Activated naive CD4-positive, alpha-beta T cell treated with anti-CD3 and anti-CD28 coated beads, Interleukin-2, amount 50 U/mL, for 24 hours (primary cell): ENCODE measurements around the gene ENOX2.

Source experiments
- H3K27ac Mint-ChIP-seq: one replicate; pipeline ENCODE4 v1.8.0; 2021; ENCODE audit warnings: mild to moderate bottlenecking, mixed read lengths
- H3K27me3 Mint-ChIP-seq: one replicate; pipeline ENCODE4 v1.8.0; 2021; ENCODE audit warnings: mixed read lengths
- H3K36me3 Mint-ChIP-seq: one replicate; pipeline ENCODE4 v1.8.0; 2021; ENCODE audit warnings: mixed read lengths
- H3K4me1 Mint-ChIP-seq: one replicate; pipeline ENCODE4 v1.8.0; 2021; ENCODE audit warnings: mixed read lengths
- H3K4me3 Mint-ChIP-seq: one replicate; pipeline ENCODE4 v1.8.0; 2021; ENCODE audit warnings: mild to moderate bottlenecking, mixed read lengths
- H3K9me3 Mint-ChIP-seq: one replicate; pipeline ENCODE4 v1.8.0; 2021; ENCODE audit warnings: mixed read lengths

The ENOX2 gene

DNA sequence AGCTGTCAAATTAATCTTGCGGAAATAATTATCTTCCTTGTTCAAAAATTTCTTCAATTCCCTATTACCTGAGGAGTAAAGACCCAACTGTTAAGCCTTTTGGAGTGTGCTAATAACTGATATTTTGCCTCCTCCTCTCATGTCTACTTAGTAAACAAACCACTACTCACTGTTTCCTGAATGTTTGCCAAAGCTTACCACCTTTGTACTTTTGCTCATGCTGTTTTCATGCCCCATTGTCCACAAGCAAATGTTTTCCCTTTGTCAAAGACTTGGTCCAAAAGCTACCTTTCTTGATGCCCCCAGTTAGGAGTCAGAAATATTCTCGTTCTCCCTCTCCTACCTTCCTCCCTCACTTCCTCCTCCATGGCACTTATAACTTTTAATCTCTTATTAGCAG lies 226.1 kb downstream of the ENOX2 start:
- H3K27ac Mint-ChIP-seq, result no peak overlapping the region
- H3K4me3 Mint-ChIP-seq, result no peak overlapping the region
- H3K4me1 Mint-ChIP-seq, result no peaks in the 10 kb centered on the region
- peaks cover 4% of the 10 kb centered on the region for H3K9me3 Mint-ChIP-seq
- no peaks in the 10 kb centered on the region for H3K27me3 Mint-ChIP-seq
- peaks cover 40% of the 10 kb centered on the region for H3K36me3 Mint-ChIP-seq

DNA sequence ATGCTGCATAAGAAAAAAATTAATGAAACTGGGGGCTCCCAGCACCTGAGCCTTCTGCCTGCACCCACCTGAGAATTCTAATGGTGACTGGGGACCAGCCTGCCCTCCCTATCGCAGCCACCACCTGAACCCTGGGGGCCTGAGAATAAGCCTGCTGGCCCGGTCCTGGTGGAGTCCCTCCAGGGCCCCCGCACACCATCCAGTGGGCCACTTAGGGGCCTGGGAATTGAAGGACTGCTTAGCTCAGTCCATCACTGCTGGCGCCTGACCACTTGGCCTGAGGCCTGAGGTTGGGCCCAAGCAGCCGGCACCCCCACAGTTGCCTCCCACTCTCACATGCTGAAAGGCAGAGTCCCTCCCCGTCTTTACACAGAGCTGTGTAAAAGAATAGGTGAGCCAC lies 230.8 kb downstream of the ENOX2 start:
- H3K27me3 Mint-ChIP-seq, result no peaks in the 10 kb centered on the region
- no peak overlapping the region for H3K4me3 Mint-ChIP-seq
- H3K4me1 Mint-ChIP-seq, result no peaks in the 10 kb centered on the region
- no peak overlapping the region for H3K27ac Mint-ChIP-seq
- H3K36me3 Mint-ChIP-seq, result peaks cover 41% of the 10 kb centered on the region
- peaks cover 4% of the 10 kb centered on the region for H3K9me3 Mint-ChIP-seq

DNA sequence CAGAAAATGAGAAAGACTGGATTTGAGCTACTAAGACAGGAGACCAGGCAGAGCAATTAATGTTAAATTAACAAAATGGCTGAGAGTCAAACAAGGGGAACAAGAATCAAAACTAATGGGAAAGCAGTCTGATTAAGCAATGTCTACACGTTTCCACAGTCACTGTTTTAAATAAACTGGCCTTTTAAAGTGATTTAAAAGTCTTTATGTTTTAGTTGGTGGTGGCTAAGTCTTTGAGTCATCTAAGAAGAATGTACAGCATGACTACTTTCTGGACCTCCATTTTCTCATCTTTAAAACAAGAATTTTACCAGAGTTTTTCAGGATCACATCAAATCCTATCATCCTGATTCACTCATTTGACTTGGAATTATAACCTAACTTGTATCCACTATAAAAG lies 233.8 kb downstream of the ENOX2 start:
- no peaks in the 10 kb centered on the region for H3K9me3 Mint-ChIP-seq
- H3K27ac Mint-ChIP-seq, result no peak overlapping the region
- peaks cover 31% of the 10 kb centered on the region for H3K36me3 Mint-ChIP-seq
- H3K4me1 Mint-ChIP-seq, result no peaks in the 10 kb centered on the region
- no peaks in the 10 kb centered on the region for H3K27me3 Mint-ChIP-seq
- H3K4me3 Mint-ChIP-seq, result no peak overlapping the region

DNA sequence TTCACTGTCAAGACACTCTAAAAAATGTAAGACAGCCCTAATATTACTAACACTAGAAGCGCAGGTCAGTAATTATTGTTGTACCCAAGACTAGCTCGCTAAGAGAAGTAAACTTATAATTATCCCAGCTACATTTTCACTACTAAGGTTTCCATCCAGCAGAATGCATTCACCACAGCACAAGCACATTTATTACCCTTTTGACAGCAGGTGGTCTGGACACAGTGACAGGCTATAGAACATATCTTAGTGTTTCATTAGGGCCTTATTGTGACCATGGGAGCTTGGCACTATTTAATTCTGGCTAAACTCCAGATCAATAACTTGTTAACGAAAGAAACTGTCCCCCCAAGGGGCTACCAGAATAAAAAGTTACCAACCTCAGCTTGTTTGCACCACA lies 237.7 kb downstream of the ENOX2 start:
- Mint-ChIP-seq H3K9me3 (no peaks in the 10 kb centered on the region), H3K4me3 (no peak overlapping the region), H3K27me3 (no peaks in the 10 kb centered on the region), H3K36me3 (peaks cover 28% of the 10 kb centered on the region), H3K27ac (no peak overlapping the region), H3K4me1 (no peaks in the 10 kb centered on the region)

DNA sequence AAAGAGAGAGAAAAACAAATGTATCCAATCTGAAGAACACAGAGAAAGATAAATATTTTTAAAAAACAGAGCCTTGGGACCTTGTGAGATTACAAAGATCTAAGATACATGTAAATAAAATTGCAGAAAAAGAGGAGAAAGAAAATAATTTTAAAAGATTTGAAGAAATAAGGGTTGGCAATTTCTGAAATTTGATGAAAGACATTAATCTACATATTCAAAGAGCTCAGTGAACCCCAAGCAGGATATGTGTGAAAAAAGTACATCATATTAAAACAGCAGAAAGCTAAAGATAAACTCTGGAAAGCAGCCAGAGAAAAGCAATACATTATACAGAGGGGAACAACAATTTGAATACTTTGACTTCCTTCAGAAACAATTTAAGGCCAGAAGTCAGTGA lies 244.7 kb downstream of the ENOX2 start:
- Mint-ChIP-seq H3K27ac (no peak overlapping the region), H3K27me3 (no peaks in the 10 kb centered on the region), H3K36me3 (peaks cover 23% of the 10 kb centered on the region), H3K4me3 (no peak overlapping the region), H3K4me1 (no peaks in the 10 kb centered on the region), H3K9me3 (no peaks in the 10 kb centered on the region)

DNA sequence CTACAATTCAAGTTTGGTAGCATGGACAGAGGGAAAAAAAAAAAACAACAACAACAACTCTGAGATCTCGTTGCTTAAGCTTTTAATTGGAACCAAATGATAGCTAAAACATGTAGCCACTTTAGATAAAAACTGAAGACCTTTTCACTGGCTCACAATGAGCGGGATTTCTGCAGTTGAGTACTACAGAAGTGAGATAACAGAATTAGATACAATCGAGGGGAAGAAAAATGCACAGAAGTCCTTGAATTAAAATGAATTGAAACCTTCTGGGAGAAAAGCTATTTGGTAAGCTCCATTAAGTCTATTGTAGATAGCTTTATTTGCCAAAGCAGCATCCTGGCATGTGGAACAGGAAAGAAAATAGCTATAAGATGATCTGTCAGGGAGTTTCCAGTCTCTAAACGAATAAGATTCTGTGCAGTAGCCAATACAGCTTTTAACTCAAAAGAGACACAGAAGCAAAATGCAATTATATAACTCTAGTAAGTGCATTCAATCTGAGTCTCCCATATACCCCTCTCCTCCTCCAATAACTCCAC lies 248.5 kb downstream of the ENOX2 start:
- H3K27me3 Mint-ChIP-seq, result no peaks in the 10 kb centered on the region
- peaks cover 12% of the 10 kb centered on the region for H3K36me3 Mint-ChIP-seq
- no peak overlapping the region for H3K4me3 Mint-ChIP-seq
- no peaks in the 10 kb centered on the region for H3K9me3 Mint-ChIP-seq
- H3K27ac Mint-ChIP-seq, result no peak overlapping the region
- H3K4me1 Mint-ChIP-seq, result no peaks in the 10 kb centered on the region

DNA sequence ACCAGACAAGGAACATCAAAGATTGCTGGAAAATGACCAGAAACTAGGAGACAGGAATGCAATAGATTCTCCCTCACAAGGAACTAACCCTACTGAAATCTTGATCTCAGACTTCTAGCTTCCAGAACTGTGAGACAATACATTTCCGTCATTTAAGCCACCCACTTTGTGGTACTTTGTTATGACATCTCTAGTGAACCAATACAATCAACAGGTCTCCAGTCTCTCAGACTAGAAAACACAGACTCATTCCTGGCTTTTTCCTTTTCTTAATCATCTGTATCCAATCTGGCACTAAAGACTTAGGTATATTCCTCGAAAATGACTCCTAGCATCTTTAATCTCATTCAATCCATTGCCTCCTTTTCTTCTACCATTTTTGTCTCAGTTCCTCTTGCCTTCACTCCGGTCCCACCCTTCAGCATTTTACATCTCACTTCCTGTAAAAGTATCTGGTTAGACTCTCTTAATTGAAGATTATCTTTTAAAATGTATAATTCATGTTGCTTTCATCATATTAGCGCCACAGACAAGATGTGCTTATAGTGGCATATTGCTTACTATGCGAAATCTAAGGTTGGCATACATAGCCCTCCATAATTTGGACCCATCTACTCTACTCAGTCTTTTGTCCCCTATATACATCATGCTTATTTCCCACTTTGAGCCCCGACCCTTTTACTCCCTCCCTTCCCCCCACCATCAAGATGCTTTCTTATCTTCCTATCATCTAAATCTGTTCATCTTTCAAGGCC lies 250.0 kb downstream of the ENOX2 start:
- peaks cover 7% of the 10 kb centered on the region for H3K36me3 Mint-ChIP-seq
- H3K9me3 Mint-ChIP-seq, result no peaks in the 10 kb centered on the region
- H3K27ac Mint-ChIP-seq, result no peak overlapping the region
- no peaks in the 10 kb centered on the region for H3K4me1 Mint-ChIP-seq
- H3K4me3 Mint-ChIP-seq, result no peak overlapping the region
- H3K27me3 Mint-ChIP-seq, result no peaks in the 10 kb centered on the region

DNA sequence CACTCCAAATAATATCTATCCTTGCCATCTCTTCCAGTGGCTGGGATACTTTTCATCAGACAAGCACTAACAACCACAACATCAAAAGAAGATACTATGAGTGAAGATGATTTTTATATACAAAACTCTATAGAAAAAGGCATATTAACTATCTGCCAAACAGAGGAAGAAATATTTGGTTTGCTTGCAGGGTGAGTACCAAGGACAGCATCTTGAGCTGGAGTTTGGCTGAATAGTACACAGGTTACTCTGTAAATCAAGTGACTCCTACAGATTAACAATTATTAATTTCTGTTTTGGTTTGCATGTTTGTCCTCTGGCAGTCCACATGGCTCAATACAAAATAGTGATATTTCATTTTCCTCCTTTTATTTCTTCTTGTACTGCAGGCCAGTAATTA lies 253.3 kb downstream of the ENOX2 start:
- Mint-ChIP-seq H3K36me3 (peaks cover 7% of the 10 kb centered on the region), H3K27me3 (no peaks in the 10 kb centered on the region), H3K9me3 (no peaks in the 10 kb centered on the region), H3K4me1 (no peaks in the 10 kb centered on the region), H3K4me3 (no peak overlapping the region), H3K27ac (no peak overlapping the region)

DNA sequence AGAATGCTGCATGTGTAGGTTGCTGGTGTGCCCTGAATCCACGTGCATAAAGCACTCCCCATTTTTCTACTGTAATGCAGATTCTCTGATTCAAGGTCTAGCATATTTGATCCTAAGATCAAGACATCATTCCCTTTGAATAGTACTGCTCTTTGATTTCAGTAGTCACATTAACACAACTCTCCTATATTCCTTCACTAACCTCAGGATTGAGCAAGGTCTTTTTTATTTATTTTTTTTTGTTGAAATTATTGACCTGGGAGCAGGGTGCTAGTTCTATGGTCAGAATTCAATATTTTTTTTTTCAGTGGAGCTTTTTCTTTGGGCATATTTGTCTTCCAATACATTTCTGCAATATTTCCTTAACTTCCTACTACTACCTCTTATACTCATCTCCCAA lies 255.5 kb downstream of the ENOX2 start:
- Mint-ChIP-seq H3K9me3 (no peaks in the 10 kb centered on the region), H3K4me1 (no peaks in the 10 kb centered on the region), H3K27me3 (no peaks in the 10 kb centered on the region), H3K4me3 (no peak overlapping the region), H3K36me3 (peaks cover 23% of the 10 kb centered on the region), H3K27ac (no peak overlapping the region)

DNA sequence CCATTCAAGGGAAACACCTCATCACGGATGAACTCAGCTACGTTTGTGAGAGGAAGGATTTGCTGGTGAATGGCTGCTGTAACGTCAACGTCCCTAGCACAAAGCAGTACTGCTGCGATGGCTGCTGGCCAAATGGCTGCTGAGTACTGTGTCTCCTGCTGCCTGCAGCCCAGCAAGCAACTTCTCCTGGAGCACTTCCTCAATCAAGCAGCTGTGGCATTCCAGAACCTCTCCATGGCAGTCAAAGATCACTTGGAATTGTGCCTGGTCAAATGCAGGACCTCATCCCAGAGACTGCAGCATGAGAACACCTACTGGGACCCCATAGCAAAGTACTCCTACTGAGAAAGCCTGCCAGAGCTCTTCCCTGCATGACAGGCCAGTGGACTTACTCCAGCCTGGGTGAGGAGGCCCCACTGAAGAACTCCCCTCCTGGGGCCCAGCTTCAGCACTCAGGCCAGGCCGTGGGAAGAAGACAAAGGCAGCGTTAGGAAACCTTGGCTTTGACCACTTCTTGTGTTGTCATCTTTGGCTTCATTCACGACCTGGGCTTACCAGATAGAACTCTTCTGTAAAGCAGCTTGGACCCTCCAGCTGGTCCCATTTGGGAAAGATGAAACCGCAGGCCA lies 256.9 kb downstream of the ENOX2 start:
- peaks cover 2% of the 10 kb centered on the region for H3K4me1 Mint-ChIP-seq
- H3K27me3 Mint-ChIP-seq, result no peaks in the 10 kb centered on the region
- H3K9me3 Mint-ChIP-seq, result no peaks in the 10 kb centered on the region
- H3K27ac Mint-ChIP-seq, result no peak overlapping the region
- H3K36me3 Mint-ChIP-seq, result peaks cover 25% of the 10 kb centered on the region
- H3K4me3 Mint-ChIP-seq, result no peak overlapping the region

DNA sequence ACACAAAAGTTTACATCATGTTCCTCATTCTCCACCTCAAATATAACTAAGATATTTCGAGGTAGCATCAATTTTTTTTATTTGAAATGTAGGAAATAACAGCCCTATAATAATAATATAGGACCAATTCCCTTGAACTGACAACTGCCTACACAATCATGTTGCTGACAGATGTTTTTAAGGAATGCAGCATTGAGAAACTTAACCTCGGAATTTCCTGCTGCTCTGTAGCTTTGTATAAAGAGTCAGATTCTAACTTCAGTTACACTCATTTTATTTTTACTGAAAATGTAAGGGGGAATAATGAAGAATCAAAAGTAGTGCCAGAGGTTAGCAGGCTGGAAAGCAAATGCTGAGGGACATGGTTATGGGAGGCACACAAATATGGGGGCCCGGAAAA lies 265.4 kb downstream of the ENOX2 start:
- H3K4me1 Mint-ChIP-seq, result peaks cover 6% of the 10 kb centered on the region
- H3K9me3 Mint-ChIP-seq, result no peaks in the 10 kb centered on the region
- peaks cover 2% of the 10 kb centered on the region for H3K36me3 Mint-ChIP-seq
- H3K27ac Mint-ChIP-seq, result no peak overlapping the region
- H3K27me3 Mint-ChIP-seq, result no peaks in the 10 kb centered on the region
- no peak overlapping the region for H3K4me3 Mint-ChIP-seq

DNA sequence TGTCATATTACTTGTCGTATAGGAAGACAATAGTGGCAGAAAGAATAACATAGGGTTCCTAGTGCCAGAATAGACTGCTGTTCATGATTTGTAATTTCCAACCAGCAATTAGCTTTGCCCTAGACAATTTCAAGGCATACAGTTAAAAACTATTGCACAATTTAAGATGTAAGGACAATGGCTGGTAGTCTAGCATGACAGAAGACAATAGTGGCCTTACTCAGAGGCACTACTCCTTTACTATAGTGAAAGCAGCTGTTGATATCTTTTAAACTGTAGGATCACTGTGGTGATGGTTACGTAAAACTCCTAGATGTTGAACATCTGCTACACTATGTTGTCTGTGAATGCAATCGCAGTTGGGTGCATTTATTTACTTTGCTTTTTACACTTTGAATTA lies 266.7 kb downstream of the ENOX2 start:
- Mint-ChIP-seq H3K27ac (no peak overlapping the region), H3K27me3 (no peaks in the 10 kb centered on the region), H3K36me3 (no peaks in the 10 kb centered on the region), H3K4me1 (peaks cover 5% of the 10 kb centered on the region), H3K4me3 (no peak overlapping the region), H3K9me3 (no peaks in the 10 kb centered on the region)

DNA sequence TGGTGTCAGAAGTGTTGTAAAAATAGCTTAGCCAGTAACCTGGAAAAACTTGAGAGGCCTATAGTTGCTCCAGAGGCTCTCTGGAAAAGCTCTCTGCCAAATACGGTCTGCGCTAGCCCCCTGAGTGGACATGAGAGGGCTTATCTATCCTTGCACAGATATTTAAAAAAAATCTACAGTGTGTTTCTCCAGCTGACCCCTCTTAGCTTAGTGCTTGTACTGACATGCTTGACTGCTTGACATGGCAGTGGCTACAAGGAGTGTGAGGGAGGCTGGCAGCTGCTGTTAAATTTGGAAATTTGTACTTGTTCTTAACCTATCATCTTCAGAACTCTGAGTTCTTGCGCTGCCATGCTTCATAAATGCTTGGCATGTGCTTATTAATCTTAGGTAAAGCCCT lies 272.0 kb downstream of the ENOX2 start:
- H3K27ac Mint-ChIP-seq, result no peak overlapping the region
- no peaks in the 10 kb centered on the region for H3K4me1 Mint-ChIP-seq
- H3K27me3 Mint-ChIP-seq, result no peaks in the 10 kb centered on the region
- H3K4me3 Mint-ChIP-seq, result no peak overlapping the region
- H3K9me3 Mint-ChIP-seq, result no peaks in the 10 kb centered on the region
- H3K36me3 Mint-ChIP-seq, result no peaks in the 10 kb centered on the region

DNA sequence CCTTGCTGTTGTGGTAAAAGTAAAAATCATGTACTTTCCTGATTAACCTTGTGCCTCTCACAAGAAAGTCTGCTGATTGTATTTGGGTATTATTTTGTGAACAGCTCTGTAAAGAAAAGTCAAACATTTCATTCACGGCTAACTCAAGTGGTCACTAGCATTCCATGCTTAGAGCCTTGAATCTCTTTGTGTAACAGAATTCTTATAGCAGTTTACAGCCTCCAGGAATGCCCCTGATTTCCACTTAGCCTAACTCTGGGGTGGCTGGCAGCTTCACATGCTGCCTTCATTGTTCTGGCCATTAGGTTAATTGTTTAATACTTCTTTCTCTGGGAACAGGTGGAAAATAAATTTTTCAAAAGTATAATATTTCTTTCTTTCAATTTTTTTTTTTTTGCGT lies 274.5 kb downstream of the ENOX2 start:
- peaks cover 4% of the 10 kb centered on the region for H3K36me3 Mint-ChIP-seq
- H3K27me3 Mint-ChIP-seq, result no peaks in the 10 kb centered on the region
- no peak overlapping the region for H3K27ac Mint-ChIP-seq
- no peaks in the 10 kb centered on the region for H3K9me3 Mint-ChIP-seq
- no peaks in the 10 kb centered on the region for H3K4me1 Mint-ChIP-seq
- no peak overlapping the region for H3K4me3 Mint-ChIP-seq

DNA sequence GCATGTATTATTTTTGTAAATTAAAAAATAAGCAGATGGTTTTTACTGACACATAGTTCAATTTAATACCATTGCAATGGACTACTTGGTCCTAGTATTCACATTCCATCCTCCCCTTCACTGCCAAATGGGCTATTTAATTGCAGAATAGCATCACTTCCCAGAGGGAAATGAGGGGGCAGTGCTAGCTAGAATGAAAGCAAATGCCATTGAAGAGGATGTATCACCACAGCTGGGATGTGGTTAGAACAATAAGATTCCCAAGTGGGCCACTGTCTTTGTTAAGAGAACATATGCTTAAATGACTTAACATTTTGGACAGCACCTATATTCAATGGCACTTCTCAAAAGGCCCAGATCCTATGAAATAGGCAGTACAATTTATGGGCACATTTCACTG lies 276.5 kb downstream of the ENOX2 start:
- no peaks in the 10 kb centered on the region for H3K4me1 Mint-ChIP-seq
- H3K36me3 Mint-ChIP-seq, result peaks cover 6% of the 10 kb centered on the region
- H3K4me3 Mint-ChIP-seq, result no peak overlapping the region
- H3K9me3 Mint-ChIP-seq, result no peaks in the 10 kb centered on the region
- no peaks in the 10 kb centered on the region for H3K27me3 Mint-ChIP-seq
- H3K27ac Mint-ChIP-seq, result no peak overlapping the region

DNA sequence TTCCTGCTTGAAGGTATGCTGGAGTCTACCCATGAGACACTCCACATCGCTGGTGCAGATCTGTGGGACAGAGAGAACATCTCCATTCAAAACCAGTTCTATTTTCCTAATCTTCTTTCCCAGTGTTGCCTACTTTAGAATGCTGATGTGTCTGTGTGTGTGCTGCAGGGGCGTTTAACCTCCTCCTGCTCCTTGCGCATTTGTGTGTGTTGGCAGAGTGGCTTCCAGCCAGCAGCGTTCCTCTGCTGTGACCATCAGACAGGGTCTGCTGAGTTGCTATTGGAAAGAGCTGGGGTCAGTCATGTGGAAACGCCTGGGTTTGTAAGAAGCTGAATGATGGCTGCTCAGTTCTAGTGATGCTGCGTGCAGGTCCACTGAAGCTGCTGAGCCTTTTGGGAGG lies 277.6 kb downstream of the ENOX2 start:
- Mint-ChIP-seq H3K36me3 (peaks cover 6% of the 10 kb centered on the region), H3K9me3 (no peaks in the 10 kb centered on the region), H3K27ac (no peak overlapping the region), H3K4me1 (no peaks in the 10 kb centered on the region), H3K27me3 (no peaks in the 10 kb centered on the region), H3K4me3 (no peak overlapping the region)
